HEK293T (cell line): ENCODE measurements around the gene CPNE6.
"Not testable (repeated sequence)": the region's sequence is repeated elsewhere in the genome, so short reads cannot be mapped to it uniquely, and the experiment has no call there.

Experiments
- CTCF ChIA-PET: fragments of 350-600 bp; formaldehyde crosslinking; extraction: SDS; loops from one replicate; lab custom pipeline; 2021; ENCODE audit warnings: antibody characterized with exemption, inconsistent platforms; lab: Yijun Ruan, JAX
- POLR2A ChIA-PET: fragments of 350-600 bp; formaldehyde crosslinking; extraction: SDS; loops from one replicate; lab custom pipeline; 2020; ENCODE audit warnings: antibody characterized with exemption, inconsistent platforms; lab: Yijun Ruan, JAX
- DNase-seq: peaks from one replicate; pipeline ENCODE4 v3.0.0; 2012; ENCODE audit warnings: mixed read lengths; ENCODE audit errors: extremely low spot score
- ARNT ChIP-seq: fragments of 450-650 bp; IDR thresholded peaks from 2 replicates; pipeline ENCODE4 v1.6.1; 2017; ENCODE audit warnings: mild to moderate bottlenecking
- BHLHE40 ChIP-seq: fragments of 450-650 bp; IDR thresholded peaks from 2 replicates; pipeline ENCODE4 v1.6.1; 2016; ENCODE audit warnings: mild to moderate bottlenecking, moderate library complexity, borderline replicate concordance
- CTBP1 ChIP-seq: fragments of 450-650 bp; IDR thresholded peaks from 2 replicates; pipeline ENCODE4 v1.6.1; 2016; ENCODE audit warnings: borderline replicate concordance
- ELF4 ChIP-seq: fragments of 450-650 bp; IDR thresholded peaks from 2 replicates; pipeline ENCODE4 v1.6.1; 2017; ENCODE audit warnings: antibody characterized with exemption
- FOXA1 ChIP-seq: fragments of 450-650 bp; IDR thresholded peaks from 2 replicates; pipeline ENCODE4 v1.6.1; 2016; ENCODE audit warnings: mild to moderate bottlenecking
- FOXK2 ChIP-seq: fragments of 450-650 bp; IDR thresholded peaks from 2 replicates; pipeline ENCODE4 v1.6.1; 2016; ENCODE audit warnings: mild to moderate bottlenecking
- FOXM1 ChIP-seq: fragments of 450-650 bp; IDR thresholded peaks from 2 replicates; pipeline ENCODE4 v1.6.1; 2017; ENCODE audit warnings: mild to moderate bottlenecking, borderline replicate concordance
- HDGF ChIP-seq: fragments of 450-650 bp; IDR thresholded peaks from 2 replicates; pipeline ENCODE4 v1.6.1; 2017; ENCODE audit warnings: antibody characterized with exemption, borderline replicate concordance
- L3MBTL2 ChIP-seq: fragments of 450-650 bp; conservative IDR thresholded peaks from 2 replicates; pipeline ENCODE4 v1.6.1; 2016; ENCODE audit warnings: mild to moderate bottlenecking
- LEF1 ChIP-seq: fragments of 450-650 bp; IDR thresholded peaks from 2 replicates; pipeline ENCODE4 v1.6.1; 2017; ENCODE audit warnings: mild to moderate bottlenecking, borderline replicate concordance
- NFRKB ChIP-seq: fragments of 450-650 bp; IDR thresholded peaks from 2 replicates; pipeline ENCODE4 v1.6.1; 2016; ENCODE audit warnings: mild to moderate bottlenecking, moderate library complexity
- SP1 ChIP-seq: fragments of 450-650 bp; IDR thresholded peaks from 2 replicates; pipeline ENCODE4 v1.6.1; 2017
- SUZ12 ChIP-seq: fragments of 450-650 bp; IDR thresholded peaks from 2 replicates; pipeline ENCODE4 v1.6.1; 2016; ENCODE audit warnings: mild to moderate bottlenecking
- TARDBP ChIP-seq: fragments of 450-650 bp; IDR thresholded peaks from 2 replicates; pipeline ENCODE4 v1.6.1; 2016
- ZNF384 ChIP-seq: fragments of 450-650 bp; IDR thresholded peaks from 2 replicates; pipeline ENCODE4 v1.6.1; 2016
- TF ChIP-seq, protein P1 (sequence below): fragments of 450-650 bp; IDR thresholded peaks from 2 replicates; pipeline ENCODE4 v1.6.1; 2016

The CPNE6 gene

DNA sequence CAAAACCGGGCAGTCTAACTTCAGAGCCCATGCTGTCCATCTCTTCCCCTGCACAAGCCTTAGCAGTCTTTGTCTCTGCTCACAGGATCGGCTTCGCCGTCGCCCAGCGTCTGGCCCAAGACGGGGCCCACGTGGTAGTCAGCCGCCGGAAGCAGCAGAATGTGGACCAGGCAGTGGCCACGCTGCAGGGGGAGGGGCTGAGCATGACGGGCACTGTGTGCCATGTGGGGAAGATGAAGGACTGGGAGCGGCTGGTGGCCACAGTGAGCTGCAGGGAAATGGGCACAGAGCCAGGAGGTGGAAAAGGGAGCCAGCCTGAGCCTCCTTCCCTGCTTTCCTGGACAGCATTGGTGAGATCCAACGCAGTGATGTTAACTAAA is 33.7 kb upstream of the CPNE6 start:
- TF ChIP-seq CTBP1 (no peak), NFRKB (no peak), FOXK2 (no peak), ZNF384 (no peak), ARNT (no peak), LEF1 (no peak), L3MBTL2 (no peak), TARDBP (no peak), FOXM1 (no peak), ELF4 (no peak), HDGF (no peak), SP1 (no peak), FOXA1 (no peak), SUZ12 (no peak), BHLHE40 (no peak)
- TF ChIP-seq, protein P1, sequence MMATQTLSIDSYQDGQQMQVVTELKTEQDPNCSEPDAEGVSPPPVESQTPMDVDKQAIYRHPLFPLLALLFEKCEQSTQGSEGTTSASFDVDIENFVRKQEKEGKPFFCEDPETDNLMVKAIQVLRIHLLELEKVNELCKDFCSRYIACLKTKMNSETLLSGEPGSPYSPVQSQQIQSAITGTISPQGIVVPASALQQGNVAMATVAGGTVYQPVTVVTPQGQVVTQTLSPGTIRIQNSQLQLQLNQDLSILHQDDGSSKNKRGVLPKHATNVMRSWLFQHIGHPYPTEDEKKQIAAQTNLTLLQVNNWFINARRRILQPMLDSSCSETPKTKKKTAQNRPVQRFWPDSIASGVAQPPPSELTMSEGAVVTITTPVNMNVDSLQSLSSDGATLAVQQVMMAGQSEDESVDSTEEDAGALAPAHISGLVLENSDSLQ: no peak
- CTCF ChIA-PET: no interaction called here
- no peak for DNase-seq
- POLR2A ChIA-PET: no interaction called here

DNA sequence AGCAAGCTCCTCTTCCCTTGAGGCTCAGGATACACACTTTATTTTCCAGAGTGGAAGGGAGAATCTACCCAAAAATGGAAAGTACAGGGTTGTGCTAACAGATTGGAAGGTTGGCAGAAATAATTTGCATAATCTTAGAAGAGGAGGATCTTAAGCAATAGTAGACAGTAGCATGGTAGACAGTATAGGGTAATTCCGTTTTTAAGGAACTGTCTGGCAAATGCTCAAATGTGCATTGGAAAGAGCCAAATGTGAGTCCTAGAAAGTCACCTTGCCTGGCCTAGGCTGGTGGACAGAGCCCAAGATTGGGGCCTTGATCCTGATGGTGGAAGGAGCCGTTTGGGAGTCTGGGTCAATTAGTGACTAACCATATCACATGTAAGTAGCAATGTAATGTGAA is 32.7 kb upstream of the CPNE6 start:
- no peak for DNase-seq
- POLR2A ChIA-PET: no interaction called here
- TF ChIP-seq ELF4 (no peak), HDGF (no peak), FOXA1 (no peak), CTBP1 (no peak), ARNT (no peak), LEF1 (no peak), SUZ12 (no peak), L3MBTL2 (no peak), FOXM1 (no peak), BHLHE40 (no peak), FOXK2 (no peak), TARDBP (no peak), SP1 (no peak), NFRKB (no peak)
- TF ChIP-seq, protein P1: no peak
- CTCF ChIA-PET: no interaction called here

DNA sequence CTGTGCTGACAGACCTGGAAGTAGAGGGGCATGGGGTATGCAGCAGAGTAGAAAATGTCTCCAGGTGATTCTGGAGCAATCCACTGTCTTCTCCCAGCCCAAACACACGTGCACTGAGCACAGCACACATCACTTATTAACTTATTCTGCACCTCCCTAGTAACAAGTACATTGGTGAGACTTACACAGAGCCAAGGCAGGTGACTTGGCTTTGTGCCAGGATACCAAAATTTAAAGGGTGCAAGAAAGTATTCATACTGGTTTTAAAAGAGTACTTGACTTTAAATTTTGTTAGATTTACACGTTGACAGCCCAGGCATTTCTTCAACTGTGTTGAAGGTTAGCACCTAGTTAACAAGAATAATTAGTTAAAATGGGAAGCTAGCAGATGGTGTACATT is 30.7 kb upstream of the CPNE6 start:
- no peak for DNase-seq
- TF ChIP-seq SUZ12 (no peak), ZNF384 (no peak), L3MBTL2 (no peak), HDGF (no peak), ARNT (no peak), SP1 (no peak), ELF4 (no peak), NFRKB (no peak), BHLHE40 (no peak), TARDBP (no peak), CTBP1 (no peak)
- TF ChIP-seq, protein P1: no peak
- ChIA-PET POLR2A (interaction anchor here (0.6 to 1.1 kb wide), 2 partner anchors 11 to 15 kb away, joined by 3 read pairs; partner anchors contain the start of gene CARMIL3), CTCF (no interaction called here)

DNA sequence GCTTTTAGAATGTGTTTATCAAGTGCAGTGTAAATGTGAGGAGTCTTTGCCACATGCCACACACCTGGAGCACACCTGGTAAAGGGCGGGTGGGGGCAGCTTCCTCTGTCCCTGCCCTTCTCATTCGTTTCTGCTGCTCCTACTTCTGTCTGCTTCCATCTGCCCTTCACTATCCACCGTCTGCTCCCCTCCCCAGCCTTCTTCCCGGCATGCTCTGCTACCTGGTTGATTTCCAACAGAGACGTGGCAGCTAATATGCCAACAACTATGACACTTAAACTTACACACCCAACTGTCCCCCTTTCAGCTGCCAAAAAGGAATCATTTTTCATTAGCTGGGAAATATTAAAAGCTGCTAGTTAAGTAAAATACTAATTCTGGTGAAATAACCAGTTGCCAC is 28.6 kb upstream of the CPNE6 start:
- POLR2A ChIA-PET: interaction anchor here (1.2 kb wide), 1 partner anchor 9 kb away, joined by 8 read pairs; the partner anchor contains the start of gene CARMIL3
- TF ChIP-seq LEF1 (no peak), BHLHE40 (no peak), ELF4 (no peak), NFRKB (no peak), ZNF384 (no peak), CTBP1 (no peak), FOXM1 (no peak), SP1 (no peak), L3MBTL2 (no peak), SUZ12 (no peak), TARDBP (no peak), FOXK2 (no peak), HDGF (no peak), FOXA1 (no peak), ARNT (no peak)
- TF ChIP-seq, protein P1: no peak
- no peak for DNase-seq
- CTCF ChIA-PET: interaction anchor here (1.1 to 2.0 kb wide), 2 partner anchors 16 to 48 kb away, joined by 4 to 7 read pairs; no protein-coding TSS in a partner anchor

DNA sequence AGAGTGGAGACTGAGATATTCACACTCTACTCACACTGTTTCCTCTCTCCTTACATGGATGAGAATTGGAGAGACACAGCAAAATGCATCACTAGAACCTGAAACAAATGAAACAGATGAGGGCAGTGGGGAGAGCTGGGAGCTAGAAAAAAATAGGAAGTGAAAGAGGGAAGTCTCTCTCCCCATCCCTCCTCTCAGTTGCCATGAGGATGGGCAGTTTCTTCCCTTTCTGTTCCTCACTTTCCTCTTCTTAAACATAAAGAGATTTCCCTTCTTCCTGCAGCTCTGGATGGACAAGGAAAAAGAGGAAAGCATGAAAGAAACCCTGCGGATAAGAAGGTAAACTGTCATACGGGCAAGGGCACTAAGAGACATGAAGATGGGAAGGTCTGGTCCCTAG is 22.4 kb upstream of the CPNE6 start:
- POLR2A ChIA-PET, CTCF ChIA-PET: not testable (repeated sequence)

DNA sequence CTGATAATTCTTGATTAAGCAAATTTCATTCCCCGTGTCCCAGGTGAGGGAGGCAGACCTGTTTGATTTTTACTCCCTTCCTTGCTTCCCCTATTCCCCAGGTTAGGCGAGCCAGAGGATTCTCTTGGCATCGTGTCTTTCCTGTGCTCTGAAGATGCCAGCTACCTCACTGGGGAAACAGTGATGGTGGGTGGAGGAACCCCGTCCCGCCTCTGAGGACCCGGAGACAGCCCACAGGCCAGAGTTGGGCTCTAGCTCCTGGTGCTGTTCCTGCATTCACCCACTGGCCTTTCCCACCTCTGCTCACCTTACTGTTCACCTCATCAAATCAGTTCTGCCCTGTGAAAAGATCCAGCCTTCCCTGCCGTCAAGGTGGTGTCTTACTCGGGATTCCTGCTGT is 20.6 kb upstream of the CPNE6 start:
- DNase-seq: not testable (repeated sequence)
- ChIA-PET POLR2A (interaction anchor here (2.0 kb wide), 1 partner anchor 16 kb away, joined by 10 read pairs; no protein-coding TSS in a partner anchor), CTCF (interaction anchor here (1.1 kb wide), 1 partner anchor 38 kb away, joined by 8 read pairs; no protein-coding TSS in a partner anchor)

More for the DNA sequence above, 22.4 kb upstream of the CPNE6 start:
- not testable (repeated sequence) for DNase-seq
